Measurements from ENCODE around the gene CDK18.

Gene CDK18

DNA sequence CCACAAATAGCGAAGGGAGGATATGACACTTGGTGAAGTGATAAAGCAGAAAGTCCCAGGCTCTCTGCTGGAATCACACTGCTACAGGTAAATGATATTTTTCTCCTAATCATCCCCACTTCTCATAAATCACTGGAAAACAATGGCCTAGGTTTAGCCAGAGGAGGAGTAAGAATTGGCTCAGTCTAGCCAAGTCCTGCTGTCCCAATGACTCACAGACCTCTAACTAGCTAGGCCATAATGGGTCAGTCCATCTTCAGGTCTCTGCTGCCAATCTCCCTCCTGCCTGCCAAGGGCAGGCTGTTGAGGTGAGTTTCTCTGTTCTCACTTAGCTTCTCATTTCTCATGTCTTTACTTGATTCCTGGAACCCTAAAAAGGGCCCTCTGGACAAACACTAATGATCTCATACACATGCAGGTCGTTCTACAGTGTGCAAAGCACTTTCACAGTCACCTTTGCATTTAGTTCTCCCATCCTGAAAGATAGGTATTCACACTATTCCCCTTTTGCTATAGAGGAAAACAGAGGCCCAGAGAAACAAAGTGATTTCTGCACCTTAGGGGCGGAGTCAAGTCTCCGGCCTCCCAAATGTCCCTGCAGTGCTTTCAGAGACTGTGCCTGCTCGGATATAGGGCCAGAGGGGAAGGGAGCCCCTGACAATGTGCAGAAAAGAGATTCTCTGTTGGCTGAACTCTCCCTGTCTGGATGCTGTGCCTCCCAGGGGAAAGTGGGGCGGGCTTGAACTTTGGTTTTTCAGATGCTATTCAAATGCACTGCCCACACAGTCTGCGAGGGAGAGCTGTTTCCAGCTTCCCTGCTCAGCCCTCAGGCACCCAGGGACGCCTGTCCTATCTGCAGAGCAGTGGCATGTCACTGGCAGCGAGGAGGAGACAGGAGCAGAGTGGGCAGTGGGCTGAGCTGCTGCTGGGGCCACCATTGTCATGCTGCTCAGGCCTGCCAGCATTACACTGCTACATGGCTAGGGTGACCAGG, 3.9 kb upstream of the CDK18 start:
- no peaks in the 10 kb centered on the region for H3K79me2 ChIP-seq (ENCODE audit: low read length)
- H3K4me1 ChIP-seq (ENCODE audit: low read length), result peaks cover 15% of the 10 kb centered on the region
- no peak overlapping the region for H3K9ac ChIP-seq (ENCODE audit: low read length)
- H2AFZ ChIP-seq (ENCODE audit: low read depth, low read length), result no peak overlapping the region
- H3K9me3 ChIP-seq (ENCODE audit: insufficient read depth, low read length), result no peaks in the 10 kb centered on the region
- no peak overlapping the region for H3K4me2 ChIP-seq (ENCODE audit: low read length)
- TF ChIP-seq, protein P1, sequence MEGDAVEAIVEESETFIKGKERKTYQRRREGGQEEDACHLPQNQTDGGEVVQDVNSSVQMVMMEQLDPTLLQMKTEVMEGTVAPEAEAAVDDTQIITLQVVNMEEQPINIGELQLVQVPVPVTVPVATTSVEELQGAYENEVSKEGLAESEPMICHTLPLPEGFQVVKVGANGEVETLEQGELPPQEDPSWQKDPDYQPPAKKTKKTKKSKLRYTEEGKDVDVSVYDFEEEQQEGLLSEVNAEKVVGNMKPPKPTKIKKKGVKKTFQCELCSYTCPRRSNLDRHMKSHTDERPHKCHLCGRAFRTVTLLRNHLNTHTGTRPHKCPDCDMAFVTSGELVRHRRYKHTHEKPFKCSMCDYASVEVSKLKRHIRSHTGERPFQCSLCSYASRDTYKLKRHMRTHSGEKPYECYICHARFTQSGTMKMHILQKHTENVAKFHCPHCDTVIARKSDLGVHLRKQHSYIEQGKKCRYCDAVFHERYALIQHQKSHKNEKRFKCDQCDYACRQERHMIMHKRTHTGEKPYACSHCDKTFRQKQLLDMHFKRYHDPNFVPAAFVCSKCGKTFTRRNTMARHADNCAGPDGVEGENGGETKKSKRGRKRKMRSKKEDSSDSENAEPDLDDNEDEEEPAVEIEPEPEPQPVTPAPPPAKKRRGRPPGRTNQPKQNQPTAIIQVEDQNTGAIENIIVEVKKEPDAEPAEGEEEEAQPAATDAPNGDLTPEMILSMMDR (IDR thresholded peaks at IDR 0.05; ENCODE audit: low read depth, low read length), result no peak
- TF ChIP-seq EZH2phosphoT487 (IDR thresholded peaks at IDR 0.05; ENCODE audit: low read depth), result no peak
- peaks cover 14% of the 10 kb centered on the region; the same call in 1 of the 2 replicates for H3K27me3 ChIP-seq (ENCODE audit: low read depth, low read length)
- no peaks in the 10 kb centered on the region for H4K20me1 ChIP-seq (ENCODE audit: insufficient read depth, low read length)
- H3K4me3 ChIP-seq (ENCODE audit: low read length), result no peak overlapping the region
- no peak overlapping the region for H3K27ac ChIP-seq (ENCODE audit: low read length)
- no peaks in the 10 kb centered on the region for H3K36me3 ChIP-seq (replicated peaks; ENCODE audit: low read depth, low read length)

DNA sequence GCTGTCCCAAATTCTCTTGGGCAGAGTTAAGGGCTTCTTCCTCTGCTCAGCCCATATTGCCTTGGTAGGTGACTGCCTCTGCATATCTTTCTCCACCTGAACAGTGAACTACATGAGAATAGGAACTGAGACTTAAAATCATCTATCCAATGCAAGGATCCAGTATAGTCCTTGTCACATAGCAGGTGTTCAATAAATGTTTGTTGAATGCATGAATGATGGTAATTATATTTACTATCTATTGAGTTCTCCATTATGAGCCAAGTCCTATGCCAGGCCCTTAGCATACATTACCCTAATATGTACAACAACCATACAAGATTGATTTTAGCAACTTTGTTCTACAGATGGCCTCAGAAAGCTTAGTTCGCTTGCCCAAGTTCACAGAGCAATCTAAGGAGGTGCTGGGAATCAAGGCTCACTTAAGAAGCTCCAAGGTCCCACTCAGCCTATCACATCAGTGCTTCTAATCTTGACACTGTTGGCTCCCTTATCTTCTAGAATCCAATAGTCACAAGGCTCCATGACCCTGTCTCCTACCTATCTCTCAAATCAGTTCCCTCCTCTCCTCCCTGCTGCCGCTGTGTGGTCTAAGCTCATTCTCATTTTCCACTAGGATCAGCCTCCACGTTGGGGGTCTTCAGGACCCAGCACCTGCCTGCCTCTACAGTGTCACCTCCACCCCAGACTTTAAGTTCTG, 2.2 kb upstream of the CDK18 start:
- Histone ChIP-seq H3K36me3 (replicated peaks; ENCODE audit: low read depth, low read length) (no peaks in the 10 kb centered on the region), H4K20me1 (ENCODE audit: insufficient read depth, low read length) (no peaks in the 10 kb centered on the region), H3K4me2 (ENCODE audit: low read length) (no peak overlapping the region), H3K4me3 (ENCODE audit: low read length) (no peak overlapping the region), H3K9ac (ENCODE audit: low read length) (no peak overlapping the region), H2AFZ (ENCODE audit: low read depth, low read length) (no peak overlapping the region), H3K79me2 (ENCODE audit: low read length) (no peaks in the 10 kb centered on the region), H3K4me1 (ENCODE audit: low read length) (peaks cover 21% of the 10 kb centered on the region), H3K27ac (ENCODE audit: low read length) (no peak overlapping the region), H3K27me3 (ENCODE audit: low read depth, low read length) (peaks cover 19% of the 10 kb centered on the region; the same call in 1 of the 2 replicates), H3K9me3 (ENCODE audit: insufficient read depth, low read length) (no peaks in the 10 kb centered on the region)
- no peak for TF ChIP-seq EZH2phosphoT487 (IDR thresholded peaks at IDR 0.05; ENCODE audit: low read depth)
- TF ChIP-seq, protein P1 (IDR thresholded peaks at IDR 0.05; ENCODE audit: low read depth, low read length), result no peak

DNA sequence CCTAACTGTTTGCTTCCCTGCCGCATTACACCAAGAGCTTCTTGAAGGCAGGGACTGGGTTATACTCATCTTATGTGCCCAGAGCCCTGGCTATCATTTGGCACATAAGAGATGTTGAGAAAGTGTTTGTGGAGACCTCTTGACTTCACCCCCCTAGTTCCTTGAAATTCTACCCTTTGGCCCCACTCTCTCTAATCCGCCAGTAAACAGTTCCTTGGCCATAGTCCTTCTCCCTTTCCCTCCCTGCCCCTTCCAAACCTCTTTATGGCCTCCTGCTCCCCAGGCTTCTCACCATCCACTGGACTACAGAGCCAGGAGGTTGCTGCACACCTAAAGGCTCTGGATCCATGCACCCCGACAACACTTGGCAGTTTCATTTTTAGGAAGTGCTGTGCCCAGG, 1.5 kb upstream of the CDK18 start:
- Histone ChIP-seq H3K27ac (ENCODE audit: low read length) (no peak overlapping the region), H4K20me1 (ENCODE audit: insufficient read depth, low read length) (no peaks in the 10 kb centered on the region), H3K36me3 (replicated peaks; ENCODE audit: low read depth, low read length) (no peaks in the 10 kb centered on the region), H3K27me3 (ENCODE audit: low read depth, low read length) (0 out of 2 replicates have a peak, but pooled peaks cover 14% of the 10 kb centered on the region), H3K4me3 (ENCODE audit: low read length) (no peak overlapping the region), H3K4me1 (ENCODE audit: low read length) (peaks cover 28% of the 10 kb centered on the region), H3K79me2 (ENCODE audit: low read length) (no peaks in the 10 kb centered on the region), H2AFZ (ENCODE audit: low read depth, low read length) (no peak overlapping the region), H3K9ac (ENCODE audit: low read length) (no peak overlapping the region), H3K4me2 (ENCODE audit: low read length) (no peak overlapping the region), H3K9me3 (ENCODE audit: insufficient read depth, low read length) (no peaks in the 10 kb centered on the region)
- TF ChIP-seq EZH2phosphoT487 (IDR thresholded peaks at IDR 0.05; ENCODE audit: low read depth), result no peak
- TF ChIP-seq, protein P1 (IDR thresholded peaks at IDR 0.05; ENCODE audit: low read depth, low read length), result no peak

Measured in OCI-LY3 (cell line).